ENCODE measurements around the gene ATP8A1. TPM values are rescaled to one million over a fixed set of nuclear protein-coding genes. Genes with fewer than 3 reads are reported as not detected.

ATP8A1 gene
- total and polyA plus RNA-seq, 2 of the 8 experiments (the other 6 are each of a cell fraction or from before 2014, with no cell fraction given): 3.7 to 14.9 TPM

DNA sequence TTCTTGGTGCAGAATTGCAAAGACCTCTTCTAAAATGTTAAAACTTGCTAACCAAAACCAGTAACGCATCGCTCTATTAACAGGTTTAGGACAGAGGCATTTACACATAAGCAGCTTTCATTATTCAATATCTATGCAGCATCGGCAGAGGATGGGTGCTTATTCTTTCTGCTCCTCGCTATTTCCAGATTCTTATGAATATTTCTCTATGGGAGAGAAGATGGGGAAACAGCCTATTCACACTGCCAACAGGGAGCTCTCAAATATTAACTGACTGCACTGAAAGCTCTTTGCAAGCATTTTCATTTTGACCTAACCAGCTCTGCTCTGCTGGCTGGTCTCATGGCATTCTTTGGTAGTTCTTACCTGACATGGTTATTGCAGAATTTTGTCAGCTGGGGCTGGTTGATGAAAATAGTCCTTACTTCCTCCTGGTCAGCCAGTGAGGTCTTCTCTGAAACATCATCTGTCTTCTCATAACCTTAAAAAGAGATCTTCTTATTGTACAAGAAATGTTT is 30.2 kb downstream of the ATP8A1 start (continued):
- no peak for TF ChIP-seq HDAC2 (IDR thresholded peaks at IDR 0.05; ENCODE audit: borderline replicate concordance in 1 of 2, low read depth in 2 of 2, low read length in 2 of 2)
